GM19438 (cell line): ENCODE results near the gene DUS3L.
A peak's percentile ranks its signal among the peaks of the same experiment; 100 is the strongest.

Experiments
- ATAC-seq: cut with Tn5 transposase; IDR thresholded peaks from one replicate; pipeline ENCODE4 v1.9.1; 2021; ENCODE audit warnings: low read depth; ENCODE audit not compliant: unreplicated experiment

The DUS3L gene

DNA sequence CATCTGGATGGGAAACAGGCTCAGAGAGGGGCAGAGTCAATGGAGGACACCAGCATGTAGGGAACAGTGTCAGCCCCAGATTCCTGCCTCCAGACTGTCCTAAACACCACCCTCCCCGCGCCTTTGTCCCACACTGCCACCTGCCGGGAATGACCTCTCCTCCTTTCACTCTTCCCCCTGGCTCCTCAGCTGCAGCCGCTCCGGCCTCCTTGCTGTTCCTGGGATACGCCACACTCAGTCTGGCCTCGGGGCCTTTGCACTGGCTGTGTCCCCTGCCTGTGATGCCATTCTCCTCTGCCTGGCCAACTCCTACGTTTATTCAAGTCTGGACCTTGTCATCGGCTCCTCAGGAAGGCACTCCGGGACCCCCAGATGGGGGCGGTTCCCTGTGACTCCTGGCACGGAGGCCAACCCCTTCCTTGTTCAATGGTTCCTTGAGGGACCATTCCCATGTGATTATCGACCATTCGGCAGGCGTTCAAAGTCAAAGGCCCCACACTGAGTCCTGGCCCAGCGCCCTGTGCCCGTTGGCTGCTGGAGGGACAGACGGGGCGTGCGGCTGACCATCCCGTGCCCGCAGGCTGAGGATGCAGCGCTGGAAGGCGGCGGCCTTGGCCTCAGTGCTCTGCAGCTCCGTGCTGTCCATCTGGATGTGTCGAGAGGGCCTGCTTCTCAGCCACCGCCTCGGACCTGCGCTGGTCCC lies 32.8 kb upstream of the DUS3L start:
- ATAC-seq: no peak

DNA sequence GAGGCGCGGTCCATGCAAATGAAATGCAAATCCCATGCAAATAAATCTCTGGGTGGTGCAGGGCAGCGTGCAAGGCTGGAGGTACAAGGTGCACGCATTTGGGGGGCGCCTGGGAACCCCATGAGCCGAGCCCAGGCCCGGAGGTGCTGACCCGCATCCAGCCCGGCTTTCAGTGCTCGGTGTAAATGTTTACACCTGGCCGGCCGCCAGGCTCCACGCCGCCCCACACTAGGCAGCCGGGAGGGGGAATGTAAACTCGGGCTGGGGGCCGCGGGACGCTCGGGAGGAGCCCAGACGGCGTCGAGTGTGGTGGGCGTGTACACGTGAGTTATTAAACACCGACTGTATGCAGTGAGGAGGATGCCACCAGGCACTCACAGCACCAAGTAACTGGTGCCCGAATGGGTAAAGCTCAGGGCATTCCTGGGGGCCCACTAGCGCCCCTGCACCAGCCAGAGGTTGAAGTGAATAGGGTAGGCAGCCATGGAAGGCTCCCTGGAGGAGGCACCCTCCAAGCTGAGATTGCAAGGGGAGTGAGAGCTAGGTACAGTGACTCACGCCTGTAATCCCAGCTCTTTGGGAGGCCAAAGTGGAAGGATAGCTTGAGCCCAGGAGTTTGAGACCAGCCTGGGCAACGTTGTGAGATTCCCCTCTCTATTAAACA lies 31.4 kb upstream of the DUS3L start:
- no peak for ATAC-seq

DNA sequence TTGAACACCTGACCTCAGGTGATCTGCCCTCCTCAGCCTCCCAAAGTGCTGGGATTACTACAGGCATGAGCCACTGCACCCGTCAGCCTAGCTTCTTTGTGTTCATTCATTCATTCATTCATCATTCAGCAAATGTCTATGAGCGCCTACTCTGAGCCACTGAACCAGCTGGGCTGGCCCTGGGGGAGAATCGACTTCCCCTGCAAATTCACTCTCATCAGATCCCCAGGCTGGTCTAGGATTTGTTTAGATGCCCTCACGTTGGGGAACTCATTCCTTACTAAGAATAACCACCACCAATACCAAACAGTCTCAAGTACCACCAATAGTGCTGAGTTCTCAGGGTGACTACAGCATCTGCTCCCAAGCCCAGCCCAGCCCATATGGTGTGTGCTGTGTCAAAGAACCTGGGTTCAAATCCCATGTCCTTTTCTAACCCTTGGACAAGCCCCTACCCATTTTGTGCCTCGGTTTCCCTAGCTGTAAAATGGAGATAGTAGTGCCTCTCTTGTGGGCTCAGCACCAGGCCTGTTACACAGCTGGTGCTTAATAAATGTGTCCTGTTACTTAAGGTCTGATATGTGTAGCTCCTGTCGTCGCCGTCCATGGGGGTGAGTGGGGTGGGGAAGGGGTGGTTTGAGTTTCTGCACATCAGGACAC lies 30.7 kb upstream of the DUS3L start:
- ATAC-seq: no peak

DNA sequence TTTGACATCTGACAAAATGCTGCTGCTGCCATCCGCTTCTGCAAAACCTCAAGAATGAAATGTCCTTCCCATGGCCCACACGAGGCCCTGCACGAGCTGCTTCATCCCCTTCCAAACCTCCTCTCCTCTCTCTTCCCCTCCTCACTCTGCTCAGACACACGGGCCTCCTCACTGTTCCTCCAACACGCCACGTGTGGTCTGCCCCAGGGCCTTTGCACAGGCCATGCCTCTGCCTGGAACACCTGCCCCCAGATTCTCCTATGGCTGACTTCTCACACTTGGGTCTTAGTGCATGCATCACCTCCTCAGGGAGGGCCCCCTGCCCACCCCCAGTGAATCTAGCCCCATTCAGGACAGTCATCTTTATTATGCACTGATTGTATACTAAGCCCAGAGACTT lies 29.8 kb upstream of the DUS3L start:
- ATAC-seq: no peak

DNA sequence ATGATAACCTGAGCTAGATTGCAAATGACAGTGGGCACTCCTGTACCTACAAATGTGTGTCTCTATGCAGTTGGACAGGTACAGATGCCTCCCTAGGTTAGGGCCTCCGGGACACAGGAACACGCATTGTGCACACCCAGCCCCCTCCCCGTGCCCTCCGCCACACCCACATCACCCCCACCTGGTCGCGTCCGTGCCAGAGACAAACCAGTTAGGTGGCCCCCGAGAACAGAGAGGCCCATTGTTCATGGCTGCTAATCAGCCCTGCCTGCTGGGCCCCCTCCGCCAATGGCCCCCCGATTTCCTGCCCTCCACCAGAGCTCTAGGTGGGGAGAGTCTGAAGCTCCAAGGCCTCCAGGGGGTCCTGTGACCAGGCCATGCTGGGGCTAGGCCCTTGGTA lies 27.6 kb upstream of the DUS3L start:
- ATAC-seq: no peak

DNA sequence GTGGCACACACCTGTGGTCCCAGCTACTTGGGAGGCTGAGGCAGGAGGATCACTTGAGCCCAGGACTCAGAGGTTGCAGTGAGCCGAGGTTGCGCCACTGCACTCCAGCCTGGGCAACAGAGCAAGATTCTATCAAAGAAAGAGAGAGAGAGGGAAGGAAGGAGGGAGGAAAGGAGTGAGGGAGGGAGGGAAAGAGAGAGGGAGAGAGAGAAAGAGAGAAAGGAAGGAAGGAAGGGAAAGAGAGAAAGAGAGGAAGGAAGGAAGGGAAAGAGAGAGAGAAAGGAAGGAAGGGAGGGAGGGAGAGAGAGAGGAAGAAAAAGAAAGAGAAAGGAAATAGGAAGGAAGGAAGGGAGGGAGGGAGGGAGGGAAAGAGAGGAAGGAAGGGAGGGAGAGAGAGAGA lies 26.3 kb upstream of the DUS3L start:
- no peak for ATAC-seq

- no peak for ATAC-seq
Observed at GRCh38 chr19:5814852-5815246, 23.9 kb upstream of the DUS3L start.

- ATAC-seq: no peak
Observed at GRCh38 chr19:5814123-5814851, 23.3 kb upstream of the DUS3L start.

DNA sequence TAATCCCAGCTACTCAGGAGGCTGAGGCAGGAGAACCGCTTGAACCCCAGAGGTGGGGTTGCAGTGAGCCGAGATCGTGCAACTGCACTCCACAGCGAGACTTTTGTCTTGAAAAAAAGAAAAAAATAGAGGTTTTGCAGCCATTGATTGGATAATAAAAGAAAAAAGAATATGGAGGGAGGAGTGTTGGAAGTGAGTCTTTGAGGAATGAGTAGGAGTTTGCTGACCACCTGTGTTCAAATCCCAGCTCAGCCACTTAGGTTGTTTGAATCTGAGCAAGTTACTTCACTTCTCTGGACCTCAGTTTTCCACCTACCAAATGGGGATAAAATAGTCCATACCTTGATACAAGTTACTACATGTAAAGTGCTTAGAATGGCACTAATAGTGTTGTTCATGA lies 20.2 kb upstream of the DUS3L start:
- ATAC-seq: no peak

- ATAC-seq: no peak
Observed at GRCh38 chr19:5809469-5809868, 18.5 kb upstream of the DUS3L start.

DNA sequence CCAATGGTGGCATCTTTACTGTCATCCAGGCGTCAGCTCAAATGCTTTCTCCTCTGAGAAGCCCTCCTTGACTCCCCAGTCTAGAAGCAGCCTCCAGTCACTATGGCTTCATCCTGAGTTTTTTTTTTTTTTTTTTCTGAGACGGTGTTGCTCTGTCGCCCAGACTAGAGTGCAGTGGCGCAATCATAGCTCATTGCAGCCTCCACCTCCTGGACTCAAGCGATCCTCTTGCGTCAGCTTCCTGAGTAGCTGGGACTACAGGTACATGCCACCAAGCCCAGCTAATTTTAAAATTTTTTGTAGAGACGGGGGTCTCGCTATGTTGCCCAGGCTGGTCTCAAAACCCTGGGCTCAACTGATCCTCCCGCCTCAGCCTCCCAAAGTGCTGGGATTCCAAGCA lies 18.1 kb upstream of the DUS3L start:
- ATAC-seq: no peak

- ATAC-seq: no peak
Observed at GRCh38 chr19:5808120-5808816, 17.3 kb upstream of the DUS3L start.

- ATAC-seq: no peak
Observed at GRCh38 chr19:5806905-5807304, 15.9 kb upstream of the DUS3L start.

DNA sequence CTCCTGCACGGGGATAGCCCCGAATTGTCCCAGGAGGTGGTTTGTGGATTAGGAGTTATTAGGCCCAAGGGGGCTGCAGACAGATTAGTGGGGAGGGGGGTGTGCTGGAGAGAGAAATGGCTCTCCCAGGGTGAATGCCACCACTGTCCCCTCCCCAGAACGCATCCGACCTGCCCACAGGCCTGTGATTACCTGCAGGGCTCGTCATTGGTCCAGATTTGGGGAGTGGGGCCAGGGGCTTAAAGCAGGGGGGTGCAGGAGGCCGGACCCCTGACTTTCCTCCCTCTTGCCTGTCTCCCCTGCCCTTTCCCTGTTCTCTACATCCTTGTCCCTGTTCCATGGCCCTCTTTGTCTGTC lies 15.1 kb upstream of the DUS3L start:
- no peak for ATAC-seq

GRCh38 chr19:5805462-5806132 lies 14.6 kb upstream of the DUS3L start:
- ATAC-seq: no peak

- ATAC-seq: no peak
Observed at GRCh38 chr19:5804516-5805461, 13.8 kb upstream of the DUS3L start, which contains the start of gene NRTN. Gene NRTN (plus strand): TSS chr19:5805067. CDS start chr19:5824166, 19,099 bp downstream.

DNA sequence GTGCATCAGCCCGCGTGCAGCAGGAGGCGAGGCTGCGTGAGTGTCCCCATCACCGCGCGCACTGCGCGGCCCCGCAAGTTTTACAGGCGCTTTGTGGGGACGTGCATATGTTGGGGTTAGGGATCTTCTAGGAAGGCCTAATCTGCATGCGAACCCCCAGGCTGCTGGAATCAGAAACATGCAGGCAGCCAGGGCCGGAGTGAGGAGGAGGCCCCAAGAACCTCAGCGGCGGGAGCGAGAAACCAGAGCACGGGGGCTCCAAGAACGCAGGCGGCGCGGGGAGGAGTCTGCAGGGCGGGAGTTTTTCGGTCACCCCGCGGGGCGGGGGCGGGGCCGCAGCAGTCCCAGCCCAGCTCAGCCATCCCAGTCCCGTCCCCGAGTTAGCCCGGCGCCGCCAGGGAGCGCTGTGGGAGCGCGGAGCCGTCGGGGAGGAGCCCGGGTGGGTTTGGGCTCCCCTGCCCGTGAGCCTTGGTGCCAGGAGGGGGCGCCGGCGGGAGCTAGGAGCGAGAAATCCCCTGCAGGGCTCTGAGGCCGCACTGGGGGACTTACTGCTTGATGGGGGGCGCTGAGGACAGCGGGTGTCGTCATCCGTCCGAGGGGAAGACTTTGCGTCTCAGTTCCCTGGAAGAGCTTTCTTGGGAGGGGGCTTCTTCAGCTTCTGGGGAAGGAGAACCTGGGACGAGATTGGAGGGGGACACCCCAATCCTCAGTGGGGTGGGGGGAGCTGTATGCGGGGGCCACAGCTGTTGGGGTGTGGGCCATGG lies 13.0 kb upstream of the DUS3L start:
- peak; percentile 64 for ATAC-seq

DNA sequence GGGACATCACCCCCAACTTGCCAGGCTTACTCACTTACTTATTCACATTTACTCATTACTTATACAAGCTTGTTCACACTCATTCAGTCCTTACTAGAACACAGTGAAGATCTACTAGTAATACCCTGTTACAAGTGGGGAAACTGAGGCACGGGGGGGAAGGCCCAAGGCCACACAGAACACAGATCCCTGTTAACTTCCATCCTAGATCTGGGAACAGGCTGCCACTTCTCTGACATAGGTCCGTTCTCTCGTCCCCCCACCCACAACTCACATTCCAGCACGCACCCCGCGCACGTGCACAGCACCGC lies 12.4 kb upstream of the DUS3L start:
- no peak for ATAC-seq
